Measurements from ENCODE around the gene HYCC1.

Gene HYCC1

GRCh38 chr7:23024454-23024853 is 10.5 kb upstream of the HYCC1 start:
- Histone ChIP-seq H3K9me3 (no peaks in the 10 kb centered on the region), H3K36me3 (no peaks in the 10 kb centered on the region), H3K27ac (no peak overlapping the region), H3K27me3 (peaks cover 40% of the 10 kb centered on the region), H3K4me3 (ENCODE audit: low read depth in 1 of 2, low read length in 1 of 2) (no peak overlapping the region), H3K4me1 (ENCODE audit: control insufficient read depth in 1 of 2, insufficient read depth in 1 of 2, low read depth in 1 of 2, low read length in 1 of 2) (no peaks in the 10 kb centered on the region)
- no peak for TF ChIP-seq CTCF (IDR thresholded peaks at IDR 0.05)

- TF ChIP-seq CTCF (IDR thresholded peaks at IDR 0.05) = no peak
- Histone ChIP-seq H3K27me3 (peaks cover 40% of the 10 kb centered on the region), H3K27ac (no peak overlapping the region), H3K4me1 (ENCODE audit: control insufficient read depth in 1 of 2, insufficient read depth in 1 of 2, low read depth in 1 of 2, low read length in 1 of 2) (no peaks in the 10 kb centered on the region), H3K4me3 (ENCODE audit: low read depth in 1 of 2, low read length in 1 of 2) (no peak overlapping the region), H3K9me3 (no peaks in the 10 kb centered on the region), H3K36me3 (no peaks in the 10 kb centered on the region)
These were observed 8.9 kb upstream of the HYCC1 start for GRCh38 chr7:23022851-23023250.

GRCh38 chr7:23022258-23022769 is 8.4 kb upstream of the HYCC1 start:
- H3K9me3 ChIP-seq = no peaks in the 10 kb centered on the region
- no peaks in the 10 kb centered on the region for H3K36me3 ChIP-seq
- H3K4me1 ChIP-seq (ENCODE audit: control insufficient read depth in 1 of 2, insufficient read depth in 1 of 2, low read depth in 1 of 2, low read length in 1 of 2) = peaks cover 3 to 4% of the 10 kb centered on the region in 2 experiments
- no peak overlapping the region for H3K27ac ChIP-seq
- TF ChIP-seq CTCF (IDR thresholded peaks at IDR 0.05) = no peak
- H3K4me3 ChIP-seq (ENCODE audit: low read depth in 1 of 2, low read length in 1 of 2) = no peak overlapping the region
- peaks cover 40% of the 10 kb centered on the region for H3K27me3 ChIP-seq

GRCh38 chr7:23021596-23021995 is 7.7 kb upstream of the HYCC1 start:
- Histone ChIP-seq H3K27ac (no peak overlapping the region), H3K9me3 (no peaks in the 10 kb centered on the region), H3K4me3 (ENCODE audit: low read depth in 1 of 2, low read length in 1 of 2) (no peak overlapping the region)

GRCh38 chr7:23020742-23021401 is 6.9 kb upstream of the HYCC1 start:
- Histone ChIP-seq H3K36me3 (no peaks in the 10 kb centered on the region), H3K9me3 (no peaks in the 10 kb centered on the region), H3K27ac (no peak overlapping the region), H3K4me3 (ENCODE audit: low read depth in 1 of 2, low read length in 1 of 2) (no peak overlapping the region), H3K27me3 (peaks cover 29% of the 10 kb centered on the region), H3K4me1 (ENCODE audit: control insufficient read depth in 1 of 2, insufficient read depth in 1 of 2, low read depth in 1 of 2, low read length in 1 of 2) (peaks cover 9% of the 10 kb centered on the region in 2 experiments)
- no peak for TF ChIP-seq CTCF (IDR thresholded peaks at IDR 0.05)

More at GRCh38 chr7:23021596-23021995, 7.7 kb upstream of the HYCC1 start:
- Histone ChIP-seq H3K36me3 (no peaks in the 10 kb centered on the region), H3K27me3 (peaks cover 34% of the 10 kb centered on the region), H3K4me1 (ENCODE audit: control insufficient read depth in 1 of 2, insufficient read depth in 1 of 2, low read depth in 1 of 2, low read length in 1 of 2) (peaks cover 9% of the 10 kb centered on the region in 2 experiments)
- no peak for TF ChIP-seq CTCF (IDR thresholded peaks at IDR 0.05)

Data from neutrophil (primary cell).